Measurements from ENCODE around the gene PTHLH. TPM values are rescaled to one million over a fixed set of nuclear protein-coding genes. Genes with fewer than 3 reads are reported as not detected.

Gene PTHLH
- total RNA-seq, 1 donor = not detected

- H3K4me1 ChIP-seq (ENCODE audit: insufficient read depth, low read length) = no peaks in the 10 kb centered on the region
- no peaks in the 10 kb centered on the region for H3K9me3 ChIP-seq (ENCODE audit: low read depth, low read length)
- H3K27me3 ChIP-seq (ENCODE audit: insufficient read depth, low read length) = no peaks in the 10 kb centered on the region
- no peak overlapping the region for H3K4me3 ChIP-seq (ENCODE audit: low read length)
Observed at GRCh38 chr12:27936196-27936595, 36.3 kb downstream of the PTHLH start.

GRCh38 chr12:27934276-27934675 lies 38.3 kb downstream of the PTHLH start:
- Histone ChIP-seq H3K9me3 (ENCODE audit: low read depth, low read length) (no peaks in the 10 kb centered on the region), H3K27me3 (ENCODE audit: insufficient read depth, low read length) (no peaks in the 10 kb centered on the region), H3K4me1 (ENCODE audit: insufficient read depth, low read length) (no peaks in the 10 kb centered on the region), H3K4me3 (ENCODE audit: low read length) (no peak overlapping the region)

GRCh38 chr12:27931390-27931789 lies 41.1 kb downstream of the PTHLH start:
- H3K4me3 ChIP-seq (ENCODE audit: low read length) = no peak overlapping the region
- H3K27me3 ChIP-seq (ENCODE audit: insufficient read depth, low read length) = no peaks in the 10 kb centered on the region
- no peaks in the 10 kb centered on the region for H3K9me3 ChIP-seq (ENCODE audit: low read depth, low read length)
- no peaks in the 10 kb centered on the region for H3K4me1 ChIP-seq (ENCODE audit: insufficient read depth, low read length)

- Histone ChIP-seq H3K9me3 (ENCODE audit: low read depth, low read length) (no peaks in the 10 kb centered on the region), H3K4me1 (ENCODE audit: insufficient read depth, low read length) (no peaks in the 10 kb centered on the region), H3K4me3 (ENCODE audit: low read length) (no peak overlapping the region), H3K27me3 (ENCODE audit: insufficient read depth, low read length) (no peaks in the 10 kb centered on the region)
Observed at GRCh38 chr12:27927347-27927746, 45.2 kb downstream of the PTHLH start.

- no peaks in the 10 kb centered on the region for H3K4me1 ChIP-seq (ENCODE audit: insufficient read depth, low read length)
- no peaks in the 10 kb centered on the region for H3K9me3 ChIP-seq (ENCODE audit: low read depth, low read length)
- H3K27me3 ChIP-seq (ENCODE audit: insufficient read depth, low read length) = no peaks in the 10 kb centered on the region
- H3K4me3 ChIP-seq (ENCODE audit: low read length) = no peak overlapping the region
Observed at GRCh38 chr12:27924350-27925135, 48.0 kb downstream of the PTHLH start.

- Histone ChIP-seq H3K4me1 (ENCODE audit: insufficient read depth, low read length) (no peaks in the 10 kb centered on the region), H3K4me3 (ENCODE audit: low read length) (no peak overlapping the region), H3K27me3 (ENCODE audit: insufficient read depth, low read length) (no peaks in the 10 kb centered on the region), H3K9me3 (ENCODE audit: low read depth, low read length) (no peaks in the 10 kb centered on the region)
Observed at GRCh38 chr12:27922531-27923139, 49.9 kb downstream of the PTHLH start.

- no peak overlapping the region for H3K4me3 ChIP-seq (ENCODE audit: low read length)
- no peaks in the 10 kb centered on the region for H3K4me1 ChIP-seq (ENCODE audit: insufficient read depth, low read length)
- no peaks in the 10 kb centered on the region for H3K27me3 ChIP-seq (ENCODE audit: insufficient read depth, low read length)
- H3K9me3 ChIP-seq (ENCODE audit: low read depth, low read length) = no peaks in the 10 kb centered on the region
Observed at GRCh38 chr12:27919671-27920235, 52.8 kb downstream of the PTHLH start.

GRCh38 chr12:27915536-27915935 lies 57.0 kb downstream of the PTHLH start:
- no peaks in the 10 kb centered on the region for H3K27me3 ChIP-seq (ENCODE audit: insufficient read depth, low read length)
- no peaks in the 10 kb centered on the region for H3K4me1 ChIP-seq (ENCODE audit: insufficient read depth, low read length)
- H3K9me3 ChIP-seq (ENCODE audit: low read depth, low read length) = no peaks in the 10 kb centered on the region
- H3K4me3 ChIP-seq (ENCODE audit: low read length) = no peak overlapping the region

GRCh38 chr12:27915021-27915420 lies 57.5 kb downstream of the PTHLH start:
- H3K9me3 ChIP-seq (ENCODE audit: low read depth, low read length) = no peaks in the 10 kb centered on the region
- H3K4me3 ChIP-seq (ENCODE audit: low read length) = no peak overlapping the region
- H3K27me3 ChIP-seq (ENCODE audit: insufficient read depth, low read length) = no peaks in the 10 kb centered on the region
- no peaks in the 10 kb centered on the region for H3K4me1 ChIP-seq (ENCODE audit: insufficient read depth, low read length)

GRCh38 chr12:27913999-27914614 lies 58.4 kb downstream of the PTHLH start:
- no peaks in the 10 kb centered on the region for H3K27me3 ChIP-seq (ENCODE audit: insufficient read depth, low read length)
- no peaks in the 10 kb centered on the region for H3K9me3 ChIP-seq (ENCODE audit: low read depth, low read length)
- no peaks in the 10 kb centered on the region for H3K4me1 ChIP-seq (ENCODE audit: insufficient read depth, low read length)

GRCh38 chr12:27911397-27911796 lies 61.1 kb downstream of the PTHLH start:
- H3K27me3 ChIP-seq (ENCODE audit: insufficient read depth, low read length) = no peaks in the 10 kb centered on the region

More at GRCh38 chr12:27913999-27914614, 58.4 kb downstream of the PTHLH start:
- no peak overlapping the region for H3K4me3 ChIP-seq (ENCODE audit: low read length)

More at GRCh38 chr12:27911397-27911796, 61.1 kb downstream of the PTHLH start:
- Histone ChIP-seq H3K9me3 (ENCODE audit: low read depth, low read length) (no peaks in the 10 kb centered on the region), H3K4me1 (ENCODE audit: insufficient read depth, low read length) (no peaks in the 10 kb centered on the region), H3K4me3 (ENCODE audit: low read length) (no peak overlapping the region)

Other genes with a start within 250 kb of the PTHLH start
- 13.1 TPM for gene KLHL42, start 192.5 kb downstream of the PTHLH start, total RNA-seq
- not detected for gene MANSC4, start 192.5 kb downstream of the PTHLH start, total RNA-seq
- 192 TPM for gene CCDC91, start 217.7 kb upstream of the PTHLH start, total RNA-seq

All from mononuclear cell (primary cell).